T-helper 2 cell (primary cell): ENCODE data around the gene MESD.

Experiments
- DNase-seq, 5 experiments: peaks; one replicate each; pipeline versions ENCODE4 v3.0.0 to v3.0.0-alpha.2; 2012 to 2022
- total RNA-seq, 2 donors: gene quantifications; one replicate each; lab custom pipeline; 2026; lab: John Stamatoyannopoulos, UW

The MESD gene
- 16.8 to 39.9 reads per million in 2 donors for total RNA-seq

- peak; percentile 90 to 98 (median 97) for DNase-seq
Observed at GRCh38 chr15:80989518-80990478, at the start of gene MESD. MESD (minus strand) TSS chr15:80989819; CDS start chr15:80989791, 28 bp downstream.

- DNase-seq, result peak in 1 of 5 experiments; percentile 43
Observed at GRCh38 chr15:81038975-81039607, 49.5 kb upstream of the MESD start.

- DNase-seq, result no peak
Observed at GRCh38 chr15:81037952-81038743, 48.5 kb upstream of the MESD start.

- DNase-seq, result no peak
Observed at GRCh38 chr15:81033508-81033907, 43.9 kb upstream of the MESD start.

GRCh38 chr15:81032818-81033217 lies 43.2 kb upstream of the MESD start:
- DNase-seq, result peak in 1 of 5 experiments; percentile 82

GRCh38 chr15:81032355-81032754 lies 42.7 kb upstream of the MESD start:
- no peak for DNase-seq

GRCh38 chr15:81031203-81031602 lies 41.6 kb upstream of the MESD start:
- DNase-seq, result no peak

- no peak for DNase-seq
Observed at GRCh38 chr15:81030301-81030750, 40.7 kb upstream of the MESD start.

GRCh38 chr15:81029414-81030300 lies 40.0 kb upstream of the MESD start:
- DNase-seq, result peak in 1 of 5 experiments; percentile 17

GRCh38 chr15:81026836-81027599 lies 37.4 kb upstream of the MESD start:
- peak in 1 of 5 experiments; percentile 14 for DNase-seq

- no peak for DNase-seq
Observed at GRCh38 chr15:81025721-81026370, 36.2 kb upstream of the MESD start.

- no peak for DNase-seq
Observed at GRCh38 chr15:81024936-81025335, 35.3 kb upstream of the MESD start.

- peak in 1 of 5 experiments; percentile 10 for DNase-seq
Observed at GRCh38 chr15:81024265-81024872, 34.8 kb upstream of the MESD start.

GRCh38 chr15:81023483-81024264 lies 34.1 kb upstream of the MESD start:
- DNase-seq, result peak in 1 of 5 experiments; percentile 92

- no peak for DNase-seq
Observed at GRCh38 chr15:81021321-81021720, 31.7 kb upstream of the MESD start.

GRCh38 chr15:81018197-81018596 lies 28.6 kb upstream of the MESD start:
- DNase-seq, result no peak

GRCh38 chr15:81016489-81017068 lies 27.0 kb upstream of the MESD start:
- no peak for DNase-seq

- DNase-seq, result no peak
Observed at GRCh38 chr15:81015621-81016488, 26.2 kb upstream of the MESD start.
